ENCODE measurements around the gene RBMS3. TPM values are rescaled to one million over a fixed set of nuclear protein-coding genes. Genes with fewer than 3 reads are reported as not detected.

Gene RBMS3
- total RNA-seq, 1 donor from 2014 or later: 65.1 TPM

DNA sequence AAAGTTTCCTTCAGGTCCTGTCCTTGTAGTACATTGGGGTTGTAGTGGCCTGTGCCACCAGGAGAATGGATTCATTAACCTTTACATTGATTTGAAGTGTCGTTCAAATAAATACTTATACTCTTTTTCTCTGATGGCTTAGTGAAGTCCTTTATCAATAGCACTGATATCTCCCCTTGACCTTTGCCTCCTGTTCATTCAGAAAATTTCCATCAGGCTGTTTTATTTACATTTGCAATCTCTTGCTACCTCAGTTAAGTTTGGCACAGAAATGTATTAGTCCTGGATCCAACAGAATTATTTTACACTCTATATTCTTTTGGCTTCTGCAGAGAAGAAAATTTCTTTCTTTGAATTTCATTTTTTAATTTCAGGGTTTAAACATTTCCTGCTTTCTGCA, 497.0 kb downstream of the RBMS3 start:
- peaks cover 10% of the 10 kb centered on the region for H3K36me3 Mint-ChIP-seq (ENCODE audit: unreplicated experiment)
- no peak overlapping the region for H3K4me3 Mint-ChIP-seq (ENCODE audit: unreplicated experiment)
- H3K27me3 Mint-ChIP-seq (ENCODE audit: unreplicated experiment): peaks cover 2% of the 10 kb centered on the region
- DNase-seq: no peak
- H3K27ac Mint-ChIP-seq (ENCODE audit: unreplicated experiment): no peak overlapping the region
- H3K4me1 Mint-ChIP-seq (ENCODE audit: low read depth, unreplicated experiment): peaks cover 3% of the 10 kb centered on the region
- peaks cover 5% of the 10 kb centered on the region for H3K9me3 Mint-ChIP-seq (ENCODE audit: unreplicated experiment)
- no peak for TF ChIP-seq CTCF (IDR thresholded peaks at IDR 0.05; ENCODE audit: partially characterized antibody, unreplicated experiment)

DNA sequence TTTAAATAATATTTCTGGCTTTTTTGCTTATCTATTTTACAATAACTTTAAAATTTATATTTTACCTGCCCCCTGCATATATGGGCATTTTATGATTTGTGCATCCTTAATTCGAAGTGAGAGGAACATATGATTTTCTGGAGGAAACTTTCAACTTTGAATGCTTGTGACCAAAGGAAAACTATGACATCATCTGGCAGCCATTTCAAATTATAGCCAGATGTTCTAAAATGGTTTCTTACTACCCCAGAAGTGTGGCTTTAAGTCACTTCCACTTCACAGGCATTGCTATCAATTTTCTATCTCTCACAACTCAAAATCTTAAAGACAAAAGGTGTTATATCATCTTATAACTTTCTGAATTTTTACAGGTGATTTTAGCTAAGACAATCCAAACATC, 508.8 kb downstream of the RBMS3 start:
- no peak for TF ChIP-seq CTCF (IDR thresholded peaks at IDR 0.05; ENCODE audit: partially characterized antibody, unreplicated experiment)
- H3K4me3 Mint-ChIP-seq (ENCODE audit: unreplicated experiment): no peak overlapping the region
- H3K36me3 Mint-ChIP-seq (ENCODE audit: unreplicated experiment): peaks cover 4% of the 10 kb centered on the region
- no peaks in the 10 kb centered on the region for H3K4me1 Mint-ChIP-seq (ENCODE audit: low read depth, unreplicated experiment)
- no peaks in the 10 kb centered on the region for H3K9me3 Mint-ChIP-seq (ENCODE audit: unreplicated experiment)
- DNase-seq: no peak
- H3K27ac Mint-ChIP-seq (ENCODE audit: unreplicated experiment): no peak overlapping the region
- no peaks in the 10 kb centered on the region for H3K27me3 Mint-ChIP-seq (ENCODE audit: unreplicated experiment)

DNA sequence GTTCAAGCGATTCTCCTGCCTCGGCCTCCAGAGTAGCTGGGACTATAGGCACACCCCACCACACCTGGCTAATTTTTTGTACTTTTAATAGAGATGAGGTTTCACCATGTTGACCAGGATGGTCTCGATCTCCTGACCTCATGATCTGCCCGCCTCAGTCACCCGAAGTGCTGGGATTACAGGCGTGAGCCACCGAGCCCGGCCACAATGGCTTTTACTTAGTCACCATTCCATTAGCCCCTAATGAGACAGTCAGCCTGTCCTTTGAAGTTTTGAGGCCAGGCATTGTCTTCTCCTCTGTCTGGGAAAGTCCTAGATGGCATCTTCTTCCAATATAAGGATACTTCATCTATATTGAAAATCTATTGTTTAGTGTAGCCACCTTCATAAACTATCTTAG, 515.9 kb downstream of the RBMS3 start:
- TF ChIP-seq CTCF (IDR thresholded peaks at IDR 0.05; ENCODE audit: partially characterized antibody, unreplicated experiment): no peak
- peaks cover 2% of the 10 kb centered on the region for H3K9me3 Mint-ChIP-seq (ENCODE audit: unreplicated experiment)
- no peak for DNase-seq
- H3K36me3 Mint-ChIP-seq (ENCODE audit: unreplicated experiment): no peaks in the 10 kb centered on the region
- H3K4me3 Mint-ChIP-seq (ENCODE audit: unreplicated experiment): no peak overlapping the region
- peaks cover 4% of the 10 kb centered on the region for H3K27me3 Mint-ChIP-seq (ENCODE audit: unreplicated experiment)
- H3K27ac Mint-ChIP-seq (ENCODE audit: unreplicated experiment): no peak overlapping the region
- H3K4me1 Mint-ChIP-seq (ENCODE audit: low read depth, unreplicated experiment): peaks cover 12% of the 10 kb centered on the region

- H3K9me3 Mint-ChIP-seq (ENCODE audit: unreplicated experiment): peaks cover 2% of the 10 kb centered on the region
- DNase-seq: no peak
- H3K4me3 Mint-ChIP-seq (ENCODE audit: unreplicated experiment): no peak overlapping the region
- peaks cover 12% of the 10 kb centered on the region for H3K4me1 Mint-ChIP-seq (ENCODE audit: low read depth, unreplicated experiment)
- peaks cover 2% of the 10 kb centered on the region for H3K27me3 Mint-ChIP-seq (ENCODE audit: unreplicated experiment)
- no peak overlapping the region for H3K27ac Mint-ChIP-seq (ENCODE audit: unreplicated experiment)
- no peak for TF ChIP-seq CTCF (IDR thresholded peaks at IDR 0.05; ENCODE audit: partially characterized antibody, unreplicated experiment)
- H3K36me3 Mint-ChIP-seq (ENCODE audit: unreplicated experiment): no peaks in the 10 kb centered on the region
Measured at GRCh38 chr3:29802057-29802456, 521.2 kb downstream of the RBMS3 start.

- peaks cover 1% of the 10 kb centered on the region for H3K27me3 Mint-ChIP-seq (ENCODE audit: unreplicated experiment)
- TF ChIP-seq CTCF (IDR thresholded peaks at IDR 0.05; ENCODE audit: partially characterized antibody, unreplicated experiment): no peak
- no peaks in the 10 kb centered on the region for H3K9me3 Mint-ChIP-seq (ENCODE audit: unreplicated experiment)
- no peak overlapping the region for H3K4me3 Mint-ChIP-seq (ENCODE audit: unreplicated experiment)
- no peaks in the 10 kb centered on the region for H3K36me3 Mint-ChIP-seq (ENCODE audit: unreplicated experiment)
- no peak overlapping the region for H3K27ac Mint-ChIP-seq (ENCODE audit: unreplicated experiment)
- peaks cover 11% of the 10 kb centered on the region for H3K4me1 Mint-ChIP-seq (ENCODE audit: low read depth, unreplicated experiment)
- no peak for DNase-seq
Measured at GRCh38 chr3:29804044-29804443, 523.2 kb downstream of the RBMS3 start.
